Keratinocyte (primary cell): Measurements from ENCODE around the gene VARS1. TPM values are rescaled to one million over a fixed set of nuclear protein-coding genes. Genes with fewer than 3 reads are reported as not detected.
A peak's percentile ranks its signal among the peaks of the same experiment; 100 is the strongest.
"Not testable (repeated sequence)": the region's sequence is repeated elsewhere in the genome, so short reads cannot be mapped to it uniquely, and the experiment has no call there.

Source experiments
- DNase-seq: peaks from one replicate; pipeline ENCODE4 v3.0.0-alpha.2; 2011; ENCODE audit warnings: low read depth, missing footprints, low spot score
- FAIRE-seq: peaks from 2 replicates; lab custom pipeline; 2011; peaks lifted over from hg19 to GRCh38; lab: Jason Lieb, UNC
- H2AFZ ChIP-seq: 2 replicates; pipeline ENCODE4 v1.6.0; 2012; ENCODE audit warnings: low read length, control low read depth, inconsistent platforms; ENCODE audit not compliant: control insufficient read depth
- H3K27ac ChIP-seq: 2 replicates; pipeline ENCODE4 v1.5.1; 2011; ENCODE audit warnings: low read length; ENCODE audit not compliant: control insufficient read depth, insufficient read depth
- H3K27me3 ChIP-seq: 3 replicates; pipeline ENCODE4 v1.6.0; 2011; ENCODE audit warnings: low read length; ENCODE audit not compliant: control insufficient read depth, insufficient read depth; ENCODE audit errors: extremely low read depth
- H3K36me3 ChIP-seq, 2 experiments: 2 replicates in 1 of 2; 3 replicates in 1 of 2; pipeline ENCODE4 v1.5.1; 2011; ENCODE audit warnings: low read length in 2 of 2, mild to moderate bottlenecking in 1 of 2; ENCODE audit not compliant: control insufficient read depth in 2 of 2, insufficient read depth in 2 of 2; ENCODE audit errors: extremely low read depth in 1 of 2
- H3K4me1 ChIP-seq: 3 replicates; pipeline ENCODE4 v1.5.1; 2011; ENCODE audit warnings: low read length; ENCODE audit not compliant: control insufficient read depth, insufficient read depth; ENCODE audit errors: extremely low read depth
- H3K4me2 ChIP-seq: 3 replicates; pipeline ENCODE4 v1.6.0; 2011; ENCODE audit warnings: low read depth, low read length; ENCODE audit not compliant: control insufficient read depth, insufficient read depth; ENCODE audit errors: extremely low read depth
- H3K4me3 ChIP-seq, 3 experiments: fragments of 200-600 bp in 1 of 3; sonication (generic) in 1 of 3; 2 replicates in 2 of 3; 3 replicates in 1 of 3; pipeline ENCODE4 v1.5.1; 2011 to 2016; ENCODE audit warnings: low read length in 3 of 3, mild to moderate bottlenecking in 3 of 3, control low read depth in 2 of 3, inconsistent platforms in 1 of 3, low read depth in 1 of 3, mixed read lengths in 1 of 3, mixed run types in 1 of 3, moderate library complexity in 1 of 3; ENCODE audit not compliant: control insufficient read depth in 2 of 3, insufficient read depth in 2 of 3; ENCODE audit errors: extremely low read depth in 1 of 3
- H3K79me2 ChIP-seq: 2 replicates; pipeline ENCODE4 v1.6.0; 2012; ENCODE audit warnings: low read length; ENCODE audit not compliant: control insufficient read depth, insufficient read depth
- H3K9ac ChIP-seq: 3 replicates; pipeline ENCODE4 v1.6.0; 2011; ENCODE audit warnings: low read length; ENCODE audit not compliant: control insufficient read depth, insufficient read depth; ENCODE audit errors: extremely low read depth
- H3K9me1 ChIP-seq: 3 replicates; pipeline ENCODE4 v1.6.0; 2011; ENCODE audit warnings: low read length; ENCODE audit not compliant: control insufficient read depth, insufficient read depth; ENCODE audit errors: extremely low read depth
- H3K9me3 ChIP-seq: 2 replicates; pipeline ENCODE4 v1.5.1; 2012; ENCODE audit warnings: low read depth, low read length; ENCODE audit not compliant: control insufficient read depth
- H4K20me1 ChIP-seq: 3 replicates; pipeline ENCODE4 v1.6.0; 2011; ENCODE audit warnings: low read length; ENCODE audit not compliant: control insufficient read depth, insufficient read depth; ENCODE audit errors: extremely low read depth
- EZH2 ChIP-seq: IDR thresholded peaks from one replicate; pipeline ENCODE4 v1.6.1; 2012; ENCODE audit warnings: inconsistent platforms, mild to moderate bottlenecking, low read length, moderate library complexity
- dilution Hi-C: fragments of 300-500 bp; cut with MboI; formaldehyde crosslinking; loops from one replicate; pipeline ENCODE4 v1.7.0; 2020; ENCODE audit warnings: low sequenced_read_pairs; ENCODE audit not compliant: extremely low pct_ligation_motif_present
- polyA plus RNA-seq, 5 experiments: library from polyadenylated mRNA; depleted of rRNA in 3 of 5; stranded (reverse) in 3 of 5; stranded (forward) in 1 of 5; unstranded in 1 of 5; fragments of >200 nt; gene quantifications; 1 replicate in 1 of 5; 2 replicates in 3 of 5; 3 replicates in 1 of 5; pipeline versions ENCODE4 v1.2.1 to v1.2.3, GENCODE V29; 2011 to 2012; ENCODE audit warnings: missing spikeins in 2 of 5, low read depth in 1 of 5, low replicate concordance in 1 of 5
- TF ChIP-seq, protein P1 (sequence below), 3 experiments: IDR thresholded peaks in 1 of 3; conservative IDR thresholded peaks in 1 of 3; optimal IDR thresholded peaks in 1 of 3; 2 replicates in 2 of 3; 3 replicates in 1 of 3; pipeline versions ENCODE3 to v1.5.1; 2011; ENCODE audit warnings: low read length in 3 of 3, mild to moderate bottlenecking in 3 of 3, moderate library complexity in 2 of 3, control low read depth in 1 of 3, inconsistent platforms in 1 of 3; ENCODE audit not compliant: insufficient read depth in 2 of 3; ENCODE audit errors: extremely low read depth in 1 of 3

Gene VARS1
- polyA plus RNA-seq, 1 donor (not counting 4 experiments of a cell fraction or from before 2014, with no cell fraction given), result 26.3 TPM

GRCh38 chr6:31813465-31813849, 17.9 kb upstream of the VARS1 start:
- TF ChIP-seq EZH2, result no peak
- TF ChIP-seq, protein P1, sequence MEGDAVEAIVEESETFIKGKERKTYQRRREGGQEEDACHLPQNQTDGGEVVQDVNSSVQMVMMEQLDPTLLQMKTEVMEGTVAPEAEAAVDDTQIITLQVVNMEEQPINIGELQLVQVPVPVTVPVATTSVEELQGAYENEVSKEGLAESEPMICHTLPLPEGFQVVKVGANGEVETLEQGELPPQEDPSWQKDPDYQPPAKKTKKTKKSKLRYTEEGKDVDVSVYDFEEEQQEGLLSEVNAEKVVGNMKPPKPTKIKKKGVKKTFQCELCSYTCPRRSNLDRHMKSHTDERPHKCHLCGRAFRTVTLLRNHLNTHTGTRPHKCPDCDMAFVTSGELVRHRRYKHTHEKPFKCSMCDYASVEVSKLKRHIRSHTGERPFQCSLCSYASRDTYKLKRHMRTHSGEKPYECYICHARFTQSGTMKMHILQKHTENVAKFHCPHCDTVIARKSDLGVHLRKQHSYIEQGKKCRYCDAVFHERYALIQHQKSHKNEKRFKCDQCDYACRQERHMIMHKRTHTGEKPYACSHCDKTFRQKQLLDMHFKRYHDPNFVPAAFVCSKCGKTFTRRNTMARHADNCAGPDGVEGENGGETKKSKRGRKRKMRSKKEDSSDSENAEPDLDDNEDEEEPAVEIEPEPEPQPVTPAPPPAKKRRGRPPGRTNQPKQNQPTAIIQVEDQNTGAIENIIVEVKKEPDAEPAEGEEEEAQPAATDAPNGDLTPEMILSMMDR (optimal IDR thresholded peaks at IDR 0.05 in 1 of 3, IDR thresholded peaks at IDR 0.05 in 1 of 3, conservative IDR thresholded peaks at IDR 0.05 in 1 of 3; ENCODE audit: extremely low read depth in 1 of 3, insufficient read depth in 2 of 3, low read length in 3 of 3), result no peak
- H3K36me3 ChIP-seq, result no peaks in the 10 kb centered on the region
- peak overlapping the region; percentile 85 for H3K4me2 ChIP-seq
- dilution Hi-C loops, result no loop called here
- H3K4me3 ChIP-seq, result peak overlapping the region in 2 of 3 experiments; percentile 49 to 54
- peaks cover 18% of the 10 kb centered on the region for H3K4me1 ChIP-seq
- no peaks in the 10 kb centered on the region for H4K20me1 ChIP-seq
- H3K27me3 ChIP-seq, result no peaks in the 10 kb centered on the region
- no peak for FAIRE-seq
- DNase-seq, result no peak
- peaks cover 16% of the 10 kb centered on the region for H3K79me2 ChIP-seq
- peak overlapping the region; percentile 69 for H3K9ac ChIP-seq
- H3K9me1 ChIP-seq, result no peaks in the 10 kb centered on the region
- H2AFZ ChIP-seq, result peak overlapping the region; percentile 61
- H3K27ac ChIP-seq, result peak overlapping the region; percentile 84
- H3K9me3 ChIP-seq, result no peaks in the 10 kb centered on the region

GRCh38 chr6:31811645-31812044, 16.1 kb upstream of the VARS1 start:
- H3K9me3 ChIP-seq, result no peaks in the 10 kb centered on the region
- H3K36me3 ChIP-seq, result no peaks in the 10 kb centered on the region
- no peak overlapping the region for H3K4me2 ChIP-seq
- H3K27me3 ChIP-seq, result no peaks in the 10 kb centered on the region
- H3K79me2 ChIP-seq, result peaks cover 3% of the 10 kb centered on the region
- no peak for DNase-seq
- no peak for FAIRE-seq
- dilution Hi-C loops, result no loop called here
- no peak overlapping the region for H3K27ac ChIP-seq
- no peak overlapping the region for H2AFZ ChIP-seq
- no peaks in the 10 kb centered on the region for H3K9me1 ChIP-seq
- TF ChIP-seq, protein P1 (optimal IDR thresholded peaks at IDR 0.05 in 1 of 3, IDR thresholded peaks at IDR 0.05 in 1 of 3, conservative IDR thresholded peaks at IDR 0.05 in 1 of 3; ENCODE audit: extremely low read depth in 1 of 3, insufficient read depth in 2 of 3, low read length in 3 of 3), result no peak
- no peak for TF ChIP-seq EZH2
- H3K9ac ChIP-seq, result no peak overlapping the region
- H4K20me1 ChIP-seq, result no peaks in the 10 kb centered on the region
- H3K4me1 ChIP-seq, result peaks cover 13% of the 10 kb centered on the region
- no peak overlapping the region for H3K4me3 ChIP-seq

GRCh38 chr6:31808599-31808998, 13.0 kb upstream of the VARS1 start:
- H3K79me2 ChIP-seq, H3K9me1 ChIP-seq, H3K9me3 ChIP-seq, dilution Hi-C loops, H3K4me2 ChIP-seq, H3K27ac ChIP-seq, H3K9ac ChIP-seq, H2AFZ ChIP-seq, DNase-seq, H3K4me3 ChIP-seq, H3K27me3 ChIP-seq, FAIRE-seq, H3K36me3 ChIP-seq, H4K20me1 ChIP-seq: not testable (repeated sequence)
- peaks cover 16% of the 10 kb centered on the region for H3K4me1 ChIP-seq
